Measurements from ENCODE around the gene CCDC186. TPM values are rescaled to one million over a fixed set of nuclear protein-coding genes. Genes with fewer than 3 reads are reported as not detected.

CCDC186 gene
- total and polyA plus RNA-seq, 4 donors = 5.3 to 96.7 (median 15.1) TPM

DNA sequence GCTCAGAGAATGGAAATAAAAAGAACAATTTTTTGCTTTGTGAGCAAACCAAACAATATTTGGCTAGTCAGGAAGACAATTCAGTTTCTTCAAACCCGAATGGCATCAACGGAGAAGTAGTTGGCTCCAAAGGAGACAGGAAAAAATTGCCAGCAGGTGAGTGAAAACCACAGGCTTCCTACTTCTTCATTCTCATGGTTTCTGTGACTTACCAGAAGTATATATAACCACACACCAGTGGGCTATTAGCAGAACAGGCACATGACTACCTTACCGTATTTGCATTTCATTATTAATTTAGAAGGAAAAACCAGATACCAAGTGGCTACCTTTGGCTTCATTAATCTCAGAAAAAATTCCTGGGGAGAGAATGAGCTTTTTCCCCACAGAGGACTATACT is 14.0 kb upstream of the CCDC186 start:
- Histone ChIP-seq H3K9me3 (ENCODE audit: control insufficient read depth in 4 of 4, insufficient read depth in 3 of 4, low read length in 3 of 4) (no peaks in the 10 kb centered on the region), H3K27ac (ENCODE audit: low read depth in 1 of 2, low read length in 1 of 2) (no peak overlapping the region), H3K27me3 (ENCODE audit: control insufficient read depth in 3 of 3, insufficient read depth in 3 of 3, low read length in 2 of 3) (no peaks in the 10 kb centered on the region), H3K36me3 (ENCODE audit: control insufficient read depth in 4 of 4, insufficient read depth in 4 of 4, low read length in 4 of 4) (no peaks in the 10 kb centered on the region), H3K9ac (ENCODE audit: insufficient read depth in 1 of 2, low read length in 2 of 2) (no peak overlapping the region), H3K4me1 (ENCODE audit: control insufficient read depth in 5 of 5, insufficient read depth in 5 of 5, low read length in 5 of 5) (no peaks in the 10 kb centered on the region), H3K4me3 (no peak overlapping the region)
- 37 to 69% methylated on average over 3 of the region's 3 CpGs for WGBS, 2 donors
- ATAC-seq (ENCODE audit: insufficient read depth, low FRiP score) = no peak
- no peak for DNase-seq
- TF ChIP-seq, protein P1, sequence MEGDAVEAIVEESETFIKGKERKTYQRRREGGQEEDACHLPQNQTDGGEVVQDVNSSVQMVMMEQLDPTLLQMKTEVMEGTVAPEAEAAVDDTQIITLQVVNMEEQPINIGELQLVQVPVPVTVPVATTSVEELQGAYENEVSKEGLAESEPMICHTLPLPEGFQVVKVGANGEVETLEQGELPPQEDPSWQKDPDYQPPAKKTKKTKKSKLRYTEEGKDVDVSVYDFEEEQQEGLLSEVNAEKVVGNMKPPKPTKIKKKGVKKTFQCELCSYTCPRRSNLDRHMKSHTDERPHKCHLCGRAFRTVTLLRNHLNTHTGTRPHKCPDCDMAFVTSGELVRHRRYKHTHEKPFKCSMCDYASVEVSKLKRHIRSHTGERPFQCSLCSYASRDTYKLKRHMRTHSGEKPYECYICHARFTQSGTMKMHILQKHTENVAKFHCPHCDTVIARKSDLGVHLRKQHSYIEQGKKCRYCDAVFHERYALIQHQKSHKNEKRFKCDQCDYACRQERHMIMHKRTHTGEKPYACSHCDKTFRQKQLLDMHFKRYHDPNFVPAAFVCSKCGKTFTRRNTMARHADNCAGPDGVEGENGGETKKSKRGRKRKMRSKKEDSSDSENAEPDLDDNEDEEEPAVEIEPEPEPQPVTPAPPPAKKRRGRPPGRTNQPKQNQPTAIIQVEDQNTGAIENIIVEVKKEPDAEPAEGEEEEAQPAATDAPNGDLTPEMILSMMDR (IDR thresholded peaks at IDR 0.05; ENCODE audit: control extremely low read depth, extremely low read depth) = no peak

DNA sequence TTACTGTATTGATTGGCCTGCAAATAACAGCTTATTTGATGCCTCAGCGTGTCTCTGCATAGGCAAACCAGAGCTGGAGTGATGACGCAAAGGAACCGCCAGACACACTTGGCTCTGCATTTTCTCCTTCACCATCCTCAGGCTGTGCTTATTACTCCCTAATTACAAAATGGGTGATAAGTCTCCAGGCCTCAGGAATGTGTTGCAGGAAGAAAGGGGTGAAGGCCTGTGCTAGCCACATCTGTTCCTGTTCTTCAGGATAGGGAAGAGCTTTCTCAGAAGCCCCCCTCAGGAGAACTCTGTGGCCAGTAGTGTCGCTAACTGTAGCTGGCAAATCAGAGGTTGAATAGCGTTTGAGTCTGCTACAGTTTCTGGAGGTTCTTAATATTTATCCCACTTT is 10.3 kb upstream of the CCDC186 start:
- TF ChIP-seq, protein P1 (IDR thresholded peaks at IDR 0.05; ENCODE audit: control extremely low read depth, extremely low read depth) = no peak
- no peaks in the 10 kb centered on the region for H3K36me3 ChIP-seq (ENCODE audit: control insufficient read depth in 4 of 4, insufficient read depth in 4 of 4, low read length in 4 of 4)
- H3K4me3 ChIP-seq = no peak overlapping the region
- H3K27me3 ChIP-seq (ENCODE audit: control insufficient read depth in 3 of 3, insufficient read depth in 3 of 3, low read length in 2 of 3) = no peaks in the 10 kb centered on the region
- no peaks in the 10 kb centered on the region for H3K9me3 ChIP-seq (ENCODE audit: control insufficient read depth in 4 of 4, insufficient read depth in 3 of 4, low read length in 3 of 4)
- ATAC-seq (ENCODE audit: insufficient read depth, low FRiP score) = no peak
- H3K27ac ChIP-seq (ENCODE audit: low read depth in 1 of 2, low read length in 1 of 2) = no peak overlapping the region
- WGBS, 2 donors = 90 to 93% methylated on average over 5 of the region's 5 CpGs
- H3K9ac ChIP-seq (ENCODE audit: insufficient read depth in 1 of 2, low read length in 2 of 2) = no peak overlapping the region
- DNase-seq = no peak
- peaks cover 0 to 3% (median 0%) of the 10 kb centered on the region in 5 donors for H3K4me1 ChIP-seq (ENCODE audit: control insufficient read depth in 5 of 5, insufficient read depth in 5 of 5, low read length in 5 of 5)

DNA sequence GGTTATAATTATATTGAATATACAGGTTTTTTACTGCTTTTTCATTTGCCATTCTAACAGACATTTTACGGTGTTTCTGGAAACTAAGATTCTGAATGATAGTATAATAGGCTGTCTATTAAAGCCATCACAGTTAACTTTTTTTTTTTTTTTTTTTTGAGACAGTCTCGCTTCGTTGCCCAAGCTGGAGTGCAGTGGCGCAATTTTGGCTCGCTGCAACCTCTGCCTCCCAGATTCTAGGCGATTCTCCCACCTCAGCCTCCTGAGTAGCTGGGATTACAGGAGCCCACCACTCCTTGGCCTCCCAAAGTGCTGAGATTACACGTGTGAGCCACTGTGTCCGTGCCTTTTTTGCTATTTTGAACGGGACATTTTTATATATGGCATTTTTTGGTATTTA is 9.6 kb upstream of the CCDC186 start:
- no peak for ATAC-seq (ENCODE audit: insufficient read depth, low FRiP score)
- WGBS, 2 donors = 80 to 92% methylated on average over 9 of the region's 9 CpGs
- no peak overlapping the region for H3K9ac ChIP-seq (ENCODE audit: insufficient read depth in 1 of 2, low read length in 2 of 2)
- TF ChIP-seq, protein P1 (IDR thresholded peaks at IDR 0.05; ENCODE audit: control extremely low read depth, extremely low read depth) = no peak
- DNase-seq = no peak
- no peaks in the 10 kb centered on the region for H3K27me3 ChIP-seq (ENCODE audit: control insufficient read depth in 3 of 3, insufficient read depth in 3 of 3, low read length in 2 of 3)
- no peak overlapping the region for H3K27ac ChIP-seq (ENCODE audit: low read depth in 1 of 2, low read length in 1 of 2)
- H3K9me3 ChIP-seq (ENCODE audit: control insufficient read depth in 4 of 4, insufficient read depth in 3 of 4, low read length in 3 of 4) = no peaks in the 10 kb centered on the region
- peaks cover 0 to 3% (median 0%) of the 10 kb centered on the region in 5 donors for H3K4me1 ChIP-seq (ENCODE audit: control insufficient read depth in 5 of 5, insufficient read depth in 5 of 5, low read length in 5 of 5)
- H3K36me3 ChIP-seq (ENCODE audit: control insufficient read depth in 4 of 4, insufficient read depth in 4 of 4, low read length in 4 of 4) = no peaks in the 10 kb centered on the region
- H3K4me3 ChIP-seq = no peak overlapping the region

DNA sequence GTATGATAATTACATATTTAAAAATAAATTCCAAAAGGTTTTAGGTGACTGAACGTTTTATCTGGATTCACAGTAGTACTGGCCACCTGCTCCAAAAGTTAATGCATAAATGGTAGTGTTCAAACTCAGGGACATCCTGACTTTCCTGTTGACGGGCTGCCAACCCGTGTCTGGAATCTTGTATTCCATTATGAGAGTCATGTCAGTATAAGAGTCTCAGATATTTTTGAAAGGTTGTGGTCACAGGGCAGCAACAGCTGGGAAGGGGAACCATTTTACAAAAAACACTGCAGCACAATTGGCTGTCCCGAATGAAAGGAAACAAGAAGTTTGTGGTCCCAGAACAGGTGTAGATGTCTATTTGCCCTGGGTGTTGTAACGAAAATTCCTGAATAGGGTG is 8.0 kb upstream of the CCDC186 start:
- peaks cover 0 to 3% (median 0%) of the 10 kb centered on the region in 5 donors for H3K4me1 ChIP-seq (ENCODE audit: control insufficient read depth in 5 of 5, insufficient read depth in 5 of 5, low read length in 5 of 5)
- 13% methylated on average over 5 of the region's 5 CpGs for WGBS, 2 donors
- no peaks in the 10 kb centered on the region for H3K9me3 ChIP-seq (ENCODE audit: control insufficient read depth in 4 of 4, insufficient read depth in 3 of 4, low read length in 3 of 4)
- no peak overlapping the region for H3K27ac ChIP-seq (ENCODE audit: low read depth in 1 of 2, low read length in 1 of 2)
- H3K9ac ChIP-seq (ENCODE audit: insufficient read depth in 1 of 2, low read length in 2 of 2) = no peak overlapping the region
- ATAC-seq (ENCODE audit: insufficient read depth, low FRiP score) (peak; percentile 39), DNase-seq (peak in 2 of 3 donors; percentile 50 to 68)
- TF ChIP-seq, protein P1 (IDR thresholded peaks at IDR 0.05; ENCODE audit: control extremely low read depth, extremely low read depth) = no peak
- H3K36me3 ChIP-seq (ENCODE audit: control insufficient read depth in 4 of 4, insufficient read depth in 4 of 4, low read length in 4 of 4) = no peaks in the 10 kb centered on the region
- H3K27me3 ChIP-seq (ENCODE audit: control insufficient read depth in 3 of 3, insufficient read depth in 3 of 3, low read length in 2 of 3) = no peaks in the 10 kb centered on the region
- no peak overlapping the region for H3K4me3 ChIP-seq
